NCI-H2227 treated with DMSO at 0.1 percent for 48 hours (cell line): ENCODE results near the gene SIK3.
"Not testable (repeated sequence)": the region's sequence is repeated elsewhere in the genome, so short reads cannot be mapped to it uniquely, and the experiment has no call there.

Experiments used
- DNase-seq: peaks from one replicate; lab custom pipeline; 2025; lab: John Stamatoyannopoulos, UW

Gene SIK3

GRCh38 chr11:117045956-117046355 lies 52.3 kb downstream of the SIK3 start:
- DNase-seq, result no peak

GRCh38 chr11:117045196-117045595 lies 53.0 kb downstream of the SIK3 start:
- DNase-seq, result no peak

- no peak for DNase-seq
Observed at GRCh38 chr11:117044287-117045035, 53.8 kb downstream of the SIK3 start.

GRCh38 chr11:117042689-117043088 lies 55.5 kb downstream of the SIK3 start:
- no peak for DNase-seq

GRCh38 chr11:117039900-117040299 lies 58.3 kb downstream of the SIK3 start:
- DNase-seq, result no peak

GRCh38 chr11:117039270-117039669 lies 59.0 kb downstream of the SIK3 start:
- no peak for DNase-seq

- DNase-seq, result no peak
Observed at GRCh38 chr11:117037975-117038350, 60.3 kb downstream of the SIK3 start.

GRCh38 chr11:117037279-117037974 lies 60.8 kb downstream of the SIK3 start:
- DNase-seq, result no peak

- DNase-seq, result no peak
Observed at GRCh38 chr11:117034901-117035300, 63.3 kb downstream of the SIK3 start.

- DNase-seq, result no peak
Observed at GRCh38 chr11:117026593-117027330, 71.5 kb downstream of the SIK3 start.

GRCh38 chr11:117023707-117024106 lies 74.5 kb downstream of the SIK3 start:
- not testable (repeated sequence) for DNase-seq

- DNase-seq, result no peak
Observed at GRCh38 chr11:117023178-117023577, 75.0 kb downstream of the SIK3 start.

- DNase-seq, result no peak
Observed at GRCh38 chr11:117022526-117022925, 75.7 kb downstream of the SIK3 start.

- DNase-seq, result no peak
Observed at GRCh38 chr11:117020869-117021564, 77.2 kb downstream of the SIK3 start.

GRCh38 chr11:117020287-117020686 lies 77.9 kb downstream of the SIK3 start:
- no peak for DNase-seq

- no peak for DNase-seq
Observed at GRCh38 chr11:117019871-117020270, 78.4 kb downstream of the SIK3 start.

GRCh38 chr11:117017456-117017855 lies 80.8 kb downstream of the SIK3 start:
- no peak for DNase-seq

- DNase-seq, result no peak
Observed at GRCh38 chr11:117016747-117017146, 81.5 kb downstream of the SIK3 start.

- DNase-seq, result no peak
Observed at GRCh38 chr11:117016246-117016645, 82.0 kb downstream of the SIK3 start.

GRCh38 chr11:117011541-117011898 lies 86.7 kb downstream of the SIK3 start:
- no peak for DNase-seq

- no peak for DNase-seq
Observed at GRCh38 chr11:117010808-117011540, 87.3 kb downstream of the SIK3 start.
